H1 (cell line): ENCODE results near the gene HHIP. TPM values are rescaled to one million over a fixed set of nuclear protein-coding genes. Genes with fewer than 3 reads are reported as not detected.

Experiments
- CTCF ChIA-PET: fragments of 300-600 bp; sonication (Branson Sonifier 250); formaldehyde crosslinking; loops from one replicate; lab custom pipeline; 2021; ENCODE audit not compliant: partially characterized antibody; lab: Charles Lee
- POLR2A ChIA-PET: fragments of 300-600 bp; sonication (Branson Sonifier 250); formaldehyde crosslinking; loops from one replicate; lab custom pipeline; 2021; ENCODE audit warnings: inconsistent platforms; ENCODE audit not compliant: partially characterized antibody; lab: Charles Lee
- DNase-seq, 2 experiments: peaks; one replicate each; pipeline versions ENCODE4 v3.0.0 to v3.0.0-alpha.2; 2010 to 2022; ENCODE audit warnings: low spot score in 2 of 2, low read depth in 1 of 2, mixed read lengths in 1 of 2
- FAIRE-seq: peaks from 2 replicates; lab custom pipeline; 2011; peaks lifted over from hg19 to GRCh38; lab: Jason Lieb, UNC
- H2AFZ ChIP-seq: 2 replicates; pipeline ENCODE4 v1.8.1; 2012; ENCODE audit warnings: low read length, inconsistent platforms
- H2AK5ac ChIP-seq: 2 replicates; pipeline ENCODE4 v1.6.1; 2013; ENCODE audit warnings: low read depth, low read length
- H2BK120ac ChIP-seq: replicated peaks from 2 replicates; pipeline ENCODE3; 2013; ENCODE audit warnings: low read depth, low read length, inconsistent platforms
- H2BK12ac ChIP-seq: 2 replicates; pipeline ENCODE4 v1.6.1; 2013; ENCODE audit warnings: low read depth, low read length
- H2BK15ac ChIP-seq: 2 replicates; pipeline ENCODE4 v1.6.1; 2013; ENCODE audit warnings: low read length
- H2BK20ac ChIP-seq: 2 replicates; pipeline ENCODE4 v1.6.1; 2013; ENCODE audit warnings: low read length
- H2BK5ac ChIP-seq: 2 replicates; pipeline ENCODE4 v1.6.1; 2013; ENCODE audit warnings: low read depth, low read length
- H3K14ac ChIP-seq: 2 replicates; pipeline ENCODE4 v1.6.1; 2013; ENCODE audit warnings: inconsistent platforms; ENCODE audit not compliant: insufficient read length
- H3K18ac ChIP-seq: 2 replicates; pipeline ENCODE4 v1.6.1; 2013; ENCODE audit warnings: low read length; ENCODE audit errors: extremely low read depth
- H3K23ac ChIP-seq: 2 replicates; pipeline ENCODE4 v1.6.1; 2013; ENCODE audit warnings: inconsistent platforms; ENCODE audit not compliant: insufficient read length
- H3K23me2 ChIP-seq: 2 replicates; pipeline ENCODE4 v1.6.1; 2013; ENCODE audit warnings: low read depth, low read length
- H3K27ac ChIP-seq: 2 replicates; pipeline ENCODE4 v1.6.1; 2011; ENCODE audit warnings: low read depth, low read length, inconsistent platforms
- H3K27me3 ChIP-seq, 4 experiments: replicated peaks in 1 of 4; 1 replicate in 1 of 4; 2 replicates in 3 of 4; pipeline versions ENCODE4 v1.6.1 to v1.8.1; 2011 to 2013; ENCODE audit warnings: low read length in 3 of 4, mild to moderate bottlenecking in 3 of 4, inconsistent platforms in 2 of 4, mixed read lengths in 2 of 4, moderate library complexity in 1 of 4; ENCODE audit not compliant: control insufficient read depth in 3 of 4, insufficient read depth in 3 of 4; ENCODE audit errors: extremely low read depth in 1 of 4
- H3K36me3 ChIP-seq, 4 experiments: 2 replicates each; pipeline versions ENCODE4 v1.6.1 to v1.8.1; 2011 to 2013; ENCODE audit warnings: mild to moderate bottlenecking in 4 of 4, low read length in 3 of 4, moderate library complexity in 2 of 4, control low read depth in 1 of 4, inconsistent platforms in 1 of 4; ENCODE audit not compliant: insufficient read depth in 4 of 4, control insufficient read depth in 2 of 4
- H3K4ac ChIP-seq: replicated peaks from 2 replicates; pipeline ENCODE3; 2013; ENCODE audit warnings: low read length, low read depth, mixed read lengths, inconsistent platforms; ENCODE audit not compliant: insufficient read length
- H3K4me1 ChIP-seq, 4 experiments: replicated peaks in 1 of 4; 1 replicate in 1 of 4; 2 replicates in 3 of 4; pipeline versions ENCODE4 v1.6.1 to v1.8.1; 2011 to 2013; ENCODE audit warnings: low read length in 3 of 4, inconsistent platforms in 2 of 4, mixed read lengths in 1 of 4; ENCODE audit not compliant: insufficient read depth in 4 of 4, control insufficient read depth in 3 of 4
- H3K4me2 ChIP-seq, 2 experiments: 2 replicates each; pipeline versions ENCODE4 v1.6.1 to v1.8.1; 2011 to 2013; ENCODE audit warnings: low read depth in 2 of 2, low read length in 2 of 2, control low read depth in 1 of 2, inconsistent platforms in 1 of 2, mild to moderate bottlenecking in 1 of 2; ENCODE audit not compliant: insufficient read depth in 1 of 2
- H3K4me3 ChIP-seq, 4 experiments: fragments of 200-600, 300-600 bp in 1 of 4; sonication (generic), shearing (Covaris generic), sonication (Bioruptor Twin) in 1 of 4; 2 replicates each; pipeline versions ENCODE4 v1.5.1 to v1.8.1; 2011 to 2016; ENCODE audit warnings: low read length in 4 of 4, low read depth in 3 of 4, control low read depth in 2 of 4, inconsistent platforms in 2 of 4, mild to moderate bottlenecking in 2 of 4, mixed read lengths in 1 of 4, moderate library complexity in 1 of 4; ENCODE audit not compliant: insufficient read depth in 2 of 4; ENCODE audit errors: extremely low read depth in 1 of 4
- H3K56ac ChIP-seq: replicated peaks from 2 replicates; pipeline ENCODE3; 2013; ENCODE audit warnings: low read depth, mild to moderate bottlenecking, mixed read lengths, low read length, inconsistent platforms; ENCODE audit not compliant: insufficient read length
- H3K79me1 ChIP-seq: 2 replicates; pipeline ENCODE4 v1.6.1; 2013; ENCODE audit warnings: low read depth, low read length, control low read depth
- H3K79me2 ChIP-seq, 2 experiments: 2 replicates each; pipeline versions ENCODE4 v1.6.1 to v1.8.1; 2012 to 2013; ENCODE audit warnings: low read length in 2 of 2, mild to moderate bottlenecking in 2 of 2, inconsistent platforms in 1 of 2; ENCODE audit not compliant: insufficient read depth in 2 of 2, control insufficient read depth in 1 of 2
- H3K9ac ChIP-seq, 4 experiments: replicated peaks in 1 of 4; 1 replicate in 1 of 4; 2 replicates in 3 of 4; pipeline versions ENCODE4 v1.6.1 to v1.8.1; 2011 to 2013; ENCODE audit warnings: low read depth in 3 of 4, low read length in 3 of 4, control low read depth in 2 of 4, mild to moderate bottlenecking in 2 of 4, moderate library complexity in 2 of 4, inconsistent platforms in 1 of 4; ENCODE audit errors: extremely low read depth in 1 of 4
- H3K9me3 ChIP-seq, 2 experiments: 2 replicates each; pipeline versions ENCODE4 v1.6.1 to v1.8.1; 2012 to 2013; ENCODE audit warnings: mild to moderate bottlenecking in 2 of 2, moderate library complexity in 2 of 2, control low read depth in 1 of 2, inconsistent platforms in 1 of 2, low read depth in 1 of 2, low read length in 1 of 2, mixed read lengths in 1 of 2; ENCODE audit not compliant: insufficient read depth in 2 of 2
- H4K20me1 ChIP-seq, 2 experiments: replicated peaks in 1 of 2; 2 replicates each; pipeline versions ENCODE3 to v1.8.1; 2011 to 2013; ENCODE audit warnings: inconsistent platforms in 2 of 2, low read length in 2 of 2, mild to moderate bottlenecking in 1 of 2; ENCODE audit not compliant: insufficient read depth in 2 of 2, control insufficient read depth in 1 of 2
- H4K5ac ChIP-seq: 2 replicates; pipeline ENCODE4 v1.6.1; 2013; ENCODE audit warnings: low read length, low read depth, mixed read lengths, inconsistent platforms; ENCODE audit not compliant: insufficient read length
- H4K8ac ChIP-seq: 2 replicates; pipeline ENCODE4 v1.8.0; 2013; ENCODE audit warnings: mild to moderate bottlenecking, moderate library complexity, low read length, inconsistent platforms; ENCODE audit not compliant: insufficient read depth; ENCODE audit errors: extremely low read depth
- H4K91ac ChIP-seq: replicated peaks from 2 replicates; pipeline ENCODE3; 2013; ENCODE audit warnings: low read length, mixed read lengths, inconsistent platforms; ENCODE audit not compliant: insufficient read length
- ASH2L ChIP-seq: fragments of 200-600, 300-600 bp; sonication (generic); IDR thresholded peaks from one replicate; pipeline ENCODE4 v1.7.1; 2017; ENCODE audit warnings: low read length
- CREB1 ChIP-seq: IDR thresholded peaks from 2 replicates; pipeline ENCODE4 v1.6.1; 2012; ENCODE audit warnings: inconsistent platforms
- EGR1 ChIP-seq: IDR thresholded peaks from 2 replicates; pipeline ENCODE4 v1.6.1; 2011; ENCODE audit warnings: low read depth, low read length, borderline replicate concordance
- EP300 ChIP-seq, 2 experiments: IDR thresholded peaks; 1 replicate in 1 of 2; 2 replicates in 1 of 2; pipeline ENCODE4 v1.6.1; 2011 to 2012; ENCODE audit warnings: low read depth in 2 of 2, low read length in 2 of 2, mild to moderate bottlenecking in 2 of 2, borderline replicate concordance in 1 of 2, inconsistent platforms in 1 of 2, moderate library complexity in 1 of 2
- GABPA ChIP-seq: IDR thresholded peaks from 2 replicates; pipeline ENCODE4 v1.6.1; 2011; ENCODE audit warnings: mild to moderate bottlenecking, low read length, moderate library complexity, borderline replicate concordance; ENCODE audit not compliant: insufficient read depth
- HDAC6 ChIP-seq: IDR thresholded peaks from one replicate; pipeline ENCODE4 v1.7.1; 2012; ENCODE audit warnings: low read depth, mild to moderate bottlenecking, inconsistent platforms, low read length, moderate library complexity
- NANOG ChIP-seq: IDR thresholded peaks from 2 replicates; pipeline ENCODE4 v1.6.1; 2011; ENCODE audit warnings: low read length, low read depth, mild to moderate bottlenecking, inconsistent platforms; ENCODE audit not compliant: insufficient read depth, poor library complexity, severe bottlenecking
- POU5F1 ChIP-seq: IDR thresholded peaks from 2 replicates; pipeline ENCODE4 v1.6.1; 2011; ENCODE audit warnings: low read depth, mild to moderate bottlenecking, low read length, moderate library complexity
- RBBP5 ChIP-seq: IDR thresholded peaks from 2 replicates; pipeline ENCODE4 v1.7.1; 2012; ENCODE audit warnings: low read depth, mild to moderate bottlenecking, inconsistent platforms, low read length, moderate library complexity, borderline replicate concordance
- RFX5 ChIP-seq: IDR thresholded peaks from 2 replicates; pipeline ENCODE4 v1.6.1; 2011; ENCODE audit warnings: low read depth, low read length, improper control_type of control experiment, borderline replicate concordance
- SIRT6 ChIP-seq: IDR thresholded peaks from one replicate; pipeline ENCODE4 v1.7.1; 2012; ENCODE audit warnings: low read length, inconsistent platforms
- SIX5 ChIP-seq: IDR thresholded peaks from 2 replicates; pipeline ENCODE4 v1.6.1; 2011; ENCODE audit warnings: mild to moderate bottlenecking, low read depth, low read length
- SP1 ChIP-seq: IDR thresholded peaks from 2 replicates; pipeline ENCODE4 v1.6.1; 2011; ENCODE audit warnings: low read depth, low read length
- TAF7 ChIP-seq: optimal IDR thresholded peaks from 2 replicates; pipeline ENCODE3; 2011; ENCODE audit warnings: low read depth, mild to moderate bottlenecking, inconsistent platforms, low read length, moderate library complexity, borderline replicate concordance
- WGBS, 2 experiments: shearing (Covaris generic) in 1 of 2; methylation state at CpG; one replicate each; pipeline versions ENCODE4 v1.1.6 to v1.1.7; 2013 to 2015; ENCODE audit warnings: low lambda C conversion rate in 2 of 2, mixed read lengths in 2 of 2, inconsistent platforms in 1 of 2, low coverage in 1 of 2, missing lambda C conversion rate in 1 of 2; ENCODE audit not compliant: insufficient replicate concordance in 2 of 2, insufficient coverage in 1 of 2, insufficient read length in 1 of 2; ENCODE audit errors: extremely low coverage in 1 of 2, missing lambda C conversion rate in 1 of 2; 5-methylcytosine and 5-hydroxymethylcytosine counted together
- polyA plus RNA-seq, 7 experiments: library from polyadenylated mRNA; depleted of rRNA in 3 of 7; stranded (reverse) in 5 of 7; unstranded in 2 of 7; fragments of >200 nt in 5 of 7; fragments of 200-250 nt in 2 of 7; gene quantifications; 1 replicate in 5 of 7; 2 replicates in 1 of 7; 4 replicates in 1 of 7; pipeline versions ENCODE4 v1.2.1 to v1.2.3, GENCODE V29; 2011 to 2013; ENCODE audit warnings: missing spikeins in 2 of 7, mixed read lengths in 2 of 7
- total RNA-seq: library from RNA; stranded (reverse); fragmentation: NEBNext Ultra II Directional; extraction: Animal tissue kit (Norgen Biotek cat#: 25700); gene quantifications from 2 replicates; pipeline ENCODE4 v1.2.1, GENCODE V29; 2021
- TF ChIP-seq, protein P1 (sequence below): IDR thresholded peaks from 2 replicates; pipeline ENCODE4 v1.6.1; 2011; ENCODE audit warnings: low read length, improper control_type of control experiment

The HHIP gene
- total and polyA plus RNA-seq, 2 of the 8 experiments (the other 6 are each of a cell fraction or from before 2014, with no cell fraction given), result 0.05 to 1.3 TPM

- no peak overlapping the region for H3K9ac ChIP-seq
- no peak overlapping the region for H2BK12ac ChIP-seq
- no peak overlapping the region for H3K27ac ChIP-seq
- no peak overlapping the region for H3K23ac ChIP-seq
- H3K27me3 ChIP-seq, result no peaks in the 10 kb centered on the region
- DNase-seq (no peak), FAIRE-seq (no peak)
- H4K20me1 ChIP-seq, result no peaks in the 10 kb centered on the region
- no peak overlapping the region for H4K5ac ChIP-seq
- no peaks in the 10 kb centered on the region for H3K9me3 ChIP-seq
- H3K14ac ChIP-seq, result no peak overlapping the region
- H3K4ac ChIP-seq, result no peak overlapping the region
- H3K23me2 ChIP-seq, result no peaks in the 10 kb centered on the region
- 93% methylated on average over 2 of the region's 2 CpGs; no CpG with 5 or more reads in 1 of the 2 experiments for WGBS, 2 experiments
- ChIA-PET CTCF (no interaction called here), POLR2A (no interaction called here)
- H3K4me1 ChIP-seq, result no peaks in the 10 kb centered on the region
- H3K4me3 ChIP-seq, result no peak overlapping the region
- no peak overlapping the region for H3K56ac ChIP-seq
- H2AFZ ChIP-seq, result no peak overlapping the region
- no peak overlapping the region for H3K18ac ChIP-seq
- no peak overlapping the region for H2BK20ac ChIP-seq
- no peaks in the 10 kb centered on the region for H3K36me3 ChIP-seq
- H3K79me2 ChIP-seq, result no peaks in the 10 kb centered on the region
- no peak overlapping the region for H3K4me2 ChIP-seq
- no peak overlapping the region for H2AK5ac ChIP-seq
- H2BK120ac ChIP-seq, result no peak overlapping the region
- no peak overlapping the region for H4K8ac ChIP-seq
- H2BK5ac ChIP-seq, result no peak overlapping the region
- no peak overlapping the region for H2BK15ac ChIP-seq
- H3K79me1 ChIP-seq, result no peaks in the 10 kb centered on the region
- no peak overlapping the region for H4K91ac ChIP-seq
- TF ChIP-seq EP300 (IDR thresholded peaks at IDR 0.05; ENCODE audit: borderline replicate concordance in 1 of 2, low read depth in 2 of 2, low read length in 2 of 2) (no peak), TAF7 (no peak), NANOG (no peak), SP1 (no peak), EGR1 (no peak), HDAC6 (no peak), GABPA (no peak), RFX5 (no peak), RBBP5 (no peak), SIX5 (no peak), POU5F1 (no peak), ASH2L (no peak), CREB1 (no peak), SIRT6 (no peak)
- TF ChIP-seq, protein P1, sequence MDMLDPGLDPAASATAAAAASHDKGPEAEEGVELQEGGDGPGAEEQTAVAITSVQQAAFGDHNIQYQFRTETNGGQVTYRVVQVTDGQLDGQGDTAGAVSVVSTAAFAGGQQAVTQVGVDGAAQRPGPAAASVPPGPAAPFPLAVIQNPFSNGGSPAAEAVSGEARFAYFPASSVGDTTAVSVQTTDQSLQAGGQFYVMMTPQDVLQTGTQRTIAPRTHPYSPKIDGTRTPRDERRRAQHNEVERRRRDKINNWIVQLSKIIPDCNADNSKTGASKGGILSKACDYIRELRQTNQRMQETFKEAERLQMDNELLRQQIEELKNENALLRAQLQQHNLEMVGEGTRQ, result no peak
These were observed 104.4 kb downstream of the HHIP start for GRCh38 chr4:144750348-144750747.
